Transverse colon (tissue), 4 donors: ENCODE results near the gene LRRC45. TPM values are rescaled to one million over a fixed set of nuclear protein-coding genes. Genes with fewer than 3 reads are reported as not detected.

Source experiments
- DNase-seq: peaks from one replicate; pipeline ENCODE4 v3.0.0-alpha.2; 2019
- H3K27ac ChIP-seq, 4 donors: fragments of 200-600 bp; sonication (generic); 2 replicates each; pipeline ENCODE4 v1.5.1; 2016 to 2018; ENCODE audit warnings: inconsistent platforms in 4 of 4
- H3K27me3 ChIP-seq: fragments of 200-600 bp; sonication (generic); 2 replicates; pipeline ENCODE4 v1.5.1; 2017; ENCODE audit warnings: inconsistent platforms
- H3K36me3 ChIP-seq, 4 donors: fragments of 200-600 bp; sonication (generic); 2 replicates each; pipeline ENCODE4 v1.5.1; 2017 to 2019; ENCODE audit warnings: inconsistent platforms in 4 of 4
- H3K4me1 ChIP-seq, 4 donors: fragments of 200-600 bp; sonication (generic); 2 replicates each; pipeline ENCODE4 v1.5.1; 2017 to 2020; ENCODE audit warnings: inconsistent platforms in 4 of 4
- H3K4me3 ChIP-seq, 4 donors: fragments of 200-600 bp; sonication (generic); 1 replicate in 1 of 4; 2 replicates in 3 of 4; pipeline versions ENCODE4 v1.5.1 to v1.6.1; 2017 to 2019; ENCODE audit warnings: inconsistent platforms in 4 of 4
- H3K9me3 ChIP-seq, 2 donors: fragments of 200-600 bp; sonication (generic); 2 replicates each; pipeline ENCODE4 v1.5.1; 2017 to 2019; ENCODE audit warnings: inconsistent platforms in 2 of 2
- EP300 ChIP-seq: sonication (generic); formaldehyde crosslinking; IDR thresholded peaks from one replicate; pipeline ENCODE4 v1.6.1; 2017; ENCODE audit warnings: antibody characterized with exemption, low read depth
- POLR2A ChIP-seq: fragments of 450-650 bp; IDR thresholded peaks from one replicate; pipeline ENCODE4 v1.6.1; 2016; ENCODE audit warnings: antibody characterized with exemption, mild to moderate bottlenecking, moderate library complexity
- POLR2AphosphoS5 ChIP-seq, 3 donors: sonication (generic); formaldehyde crosslinking; IDR thresholded peaks; one replicate each; pipeline ENCODE4 v1.6.1; 2016; ENCODE audit warnings: antibody characterized with exemption in 3 of 3
- WGBS, 2 donors: methylation state at CpG; one replicate each; pipeline ENCODE4 v1.1.5; 2018; ENCODE audit warnings: low coverage in 1 of 2; 5-methylcytosine and 5-hydroxymethylcytosine counted together
- in situ Hi-C, 4 donors: fragments of 200-750 bp; cut with MboI; loops; one replicate each; pipeline versions ENCODE4 v1.15.0 to v1.15.1; 2017; ENCODE audit warnings: low sequenced_read_pairs in 3 of 4, low pct_ligation_motif_present in 1 of 4, low pct_unique_long_range_greater_than_20kb in 1 of 4
- intact Hi-C: fragments of 100-400 bp; cut with DNase I; formaldehyde crosslinking; loops from one replicate; pipeline ENCODE4 v1.15.1; 2023; ENCODE audit warnings: low total_unique reads
- total RNA-seq, 4 donors: library from RNA; depleted of rRNA; stranded (reverse); fragments of >200 nt; gene quantifications; one replicate each; pipeline ENCODE4 v1.1.0, GENCODE V29; 2016
- TF ChIP-seq, protein P1 (sequence below), 5 experiments: fragments of 200-600 bp in 3 of 5; fragments of 450-650 bp in 2 of 5; sonication (generic) in 3 of 5; IDR thresholded peaks; 1 replicate in 2 of 5; 2 replicates in 3 of 5; pipeline ENCODE4 v1.5.1; 2016 to 2017; ENCODE audit warnings: antibody characterized with exemption in 5 of 5, inconsistent platforms in 3 of 5, mild to moderate bottlenecking in 2 of 5, moderate library complexity in 1 of 5

The LRRC45 gene
- total RNA-seq, 4 donors from 2014 or later = 12.7 to 40.6 (median 23.5) TPM

DNA sequence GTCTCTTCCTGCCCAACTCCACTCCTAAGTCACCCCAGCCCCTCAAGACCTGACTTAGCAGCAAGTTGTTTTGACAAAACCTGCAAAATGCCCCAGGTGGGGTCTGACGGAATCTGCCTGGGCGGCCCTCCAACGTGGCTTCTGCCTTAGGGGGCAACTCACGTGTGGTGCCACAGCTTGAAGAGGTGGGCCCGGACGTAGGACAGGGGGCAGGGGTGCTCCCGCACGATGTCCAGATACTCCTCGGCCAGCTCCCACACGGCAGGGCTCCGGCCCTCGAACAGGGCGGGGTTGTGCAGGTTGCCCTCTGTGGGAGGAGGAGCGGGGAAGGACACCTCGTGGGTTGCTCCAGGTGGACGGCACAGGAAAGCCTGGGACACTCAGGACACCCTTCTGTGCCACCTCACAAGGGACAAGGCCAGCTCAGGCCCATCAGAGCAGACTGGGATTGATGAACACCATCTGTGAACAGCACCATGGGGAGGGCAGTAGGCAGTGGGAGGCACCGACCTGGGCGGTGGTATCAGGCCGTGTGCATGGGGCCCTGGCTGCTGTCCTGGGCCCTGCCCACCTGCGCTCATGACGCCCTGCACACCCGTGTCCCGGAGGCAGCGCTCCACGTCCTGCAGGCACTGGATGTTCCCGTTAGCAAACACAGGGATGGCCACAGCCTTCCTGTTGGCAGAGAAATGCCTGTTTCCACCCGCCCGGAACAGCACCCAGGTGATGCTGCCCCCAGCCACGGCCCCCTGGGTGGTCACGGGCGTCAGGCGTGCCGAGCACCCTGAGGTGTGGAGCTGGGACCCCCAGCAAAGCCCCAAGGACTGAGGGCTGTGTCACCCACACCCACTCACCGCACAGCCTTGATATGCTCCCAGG lies 38.2 kb downstream of the LRRC45 start:
- peaks cover 10 to 24% (median 21%) of the 10 kb centered on the region in 4 donors for H3K4me1 ChIP-seq
- in situ Hi-C loops = no loop called here

DNA sequence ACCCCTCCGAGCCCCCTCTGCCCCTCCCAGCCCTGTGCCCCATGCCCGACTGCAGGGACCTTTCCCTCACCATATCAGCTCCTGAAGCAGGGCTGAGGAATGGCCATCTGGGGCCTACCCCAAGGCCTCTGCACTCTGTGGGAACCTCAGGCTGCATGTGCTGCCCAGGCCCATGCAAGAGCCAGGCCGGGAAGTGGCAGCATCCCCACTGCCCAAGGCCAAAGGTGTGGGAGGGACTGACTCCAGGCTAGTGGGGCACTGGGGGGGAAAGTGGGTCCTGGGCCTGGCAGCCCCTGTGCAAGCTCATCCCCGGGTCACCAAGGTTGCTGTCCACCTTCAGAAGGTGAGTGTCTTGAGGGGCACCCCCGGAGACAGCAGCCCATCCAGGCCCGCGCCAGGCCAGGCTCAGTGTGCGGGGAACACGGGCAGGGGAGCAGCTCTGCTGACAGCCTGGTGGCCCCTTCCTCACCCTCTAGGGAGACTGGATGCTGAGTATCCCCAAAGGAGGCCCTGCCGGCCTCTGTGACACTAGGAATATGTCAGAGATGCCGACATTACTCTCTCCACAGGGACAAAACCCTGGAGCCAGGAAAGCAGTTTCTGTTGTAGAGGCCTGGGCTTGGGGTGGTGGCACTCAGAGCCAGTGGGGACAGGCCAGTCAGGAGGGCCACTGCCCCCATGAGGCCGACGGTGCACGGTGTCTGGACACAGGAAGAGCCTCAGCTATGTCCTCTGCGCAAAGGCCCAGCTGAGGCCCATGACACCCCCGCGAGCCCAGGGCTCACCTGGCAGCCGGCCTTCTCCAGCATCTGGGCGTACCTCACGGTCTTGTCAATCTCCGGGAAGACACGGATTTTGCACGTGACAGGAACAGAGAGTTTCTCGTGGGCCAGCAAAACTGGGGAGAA lies 39.2 kb downstream of the LRRC45 start:
- H3K4me3 ChIP-seq = no peak overlapping the region
- TF ChIP-seq, protein P1, sequence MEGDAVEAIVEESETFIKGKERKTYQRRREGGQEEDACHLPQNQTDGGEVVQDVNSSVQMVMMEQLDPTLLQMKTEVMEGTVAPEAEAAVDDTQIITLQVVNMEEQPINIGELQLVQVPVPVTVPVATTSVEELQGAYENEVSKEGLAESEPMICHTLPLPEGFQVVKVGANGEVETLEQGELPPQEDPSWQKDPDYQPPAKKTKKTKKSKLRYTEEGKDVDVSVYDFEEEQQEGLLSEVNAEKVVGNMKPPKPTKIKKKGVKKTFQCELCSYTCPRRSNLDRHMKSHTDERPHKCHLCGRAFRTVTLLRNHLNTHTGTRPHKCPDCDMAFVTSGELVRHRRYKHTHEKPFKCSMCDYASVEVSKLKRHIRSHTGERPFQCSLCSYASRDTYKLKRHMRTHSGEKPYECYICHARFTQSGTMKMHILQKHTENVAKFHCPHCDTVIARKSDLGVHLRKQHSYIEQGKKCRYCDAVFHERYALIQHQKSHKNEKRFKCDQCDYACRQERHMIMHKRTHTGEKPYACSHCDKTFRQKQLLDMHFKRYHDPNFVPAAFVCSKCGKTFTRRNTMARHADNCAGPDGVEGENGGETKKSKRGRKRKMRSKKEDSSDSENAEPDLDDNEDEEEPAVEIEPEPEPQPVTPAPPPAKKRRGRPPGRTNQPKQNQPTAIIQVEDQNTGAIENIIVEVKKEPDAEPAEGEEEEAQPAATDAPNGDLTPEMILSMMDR (IDR thresholded peaks at IDR 0.05) = no peak
- TF ChIP-seq POLR2A (no peak), POLR2AphosphoS5 (IDR thresholded peaks at IDR 0.05) (no peak), EP300 (no peak)
- H3K27ac ChIP-seq = no peak overlapping the region
- H3K36me3 ChIP-seq = peaks cover 0 to 7% (median 2%) of the 10 kb centered on the region in 4 donors
- no peak for DNase-seq
- intact Hi-C loops (no loop called here), in situ Hi-C loops (no loop called here)
- no peaks in the 10 kb centered on the region for H3K27me3 ChIP-seq
- peaks cover 13 to 24% (median 23%) of the 10 kb centered on the region in 4 donors for H3K4me1 ChIP-seq
- no peaks in the 10 kb centered on the region for H3K9me3 ChIP-seq
- WGBS, 2 donors = 85% methylated on average over 18 of the region's 24 CpGs; no CpG with 5 or more reads in 1 of the 2 donors

More for the DNA sequence above, 38.2 kb downstream of the LRRC45 start:
- H3K36me3 ChIP-seq = peaks cover 0 to 7% (median 2%) of the 10 kb centered on the region in 4 donors
- H3K4me3 ChIP-seq = no peak overlapping the region
- 91% methylated on average over 19 of the region's 34 CpGs; no CpG with 5 or more reads in 1 of the 2 donors for WGBS, 2 donors
- intact Hi-C loops = no loop called here
- H3K9me3 ChIP-seq = no peaks in the 10 kb centered on the region
- H3K27ac ChIP-seq = no peak overlapping the region
- TF ChIP-seq EP300 (no peak), POLR2AphosphoS5 (IDR thresholded peaks at IDR 0.05) (no peak), POLR2A (no peak)
- TF ChIP-seq, protein P1 (IDR thresholded peaks at IDR 0.05) = no peak
- no peaks in the 10 kb centered on the region for H3K27me3 ChIP-seq
- no peak for DNase-seq

DNA sequence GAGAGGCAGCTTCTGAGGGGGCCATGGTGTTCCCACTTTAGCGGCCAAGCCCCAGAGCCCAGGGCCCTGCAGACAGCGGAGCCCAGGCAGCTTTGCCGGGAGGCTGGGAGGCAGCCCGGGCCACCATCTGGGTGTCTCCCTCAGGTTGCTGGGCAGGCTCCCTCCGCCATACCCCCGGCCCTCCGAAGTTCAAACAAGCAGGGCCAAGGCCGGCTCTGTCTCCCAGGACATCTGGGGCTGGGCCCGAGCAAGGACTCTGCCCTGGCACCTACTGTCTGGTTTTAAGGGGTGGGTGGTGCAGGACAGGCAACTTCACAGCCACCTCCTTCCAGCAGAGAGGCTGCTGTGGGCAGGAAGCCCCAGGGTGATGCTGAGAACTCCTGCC lies 39.9 kb downstream of the LRRC45 start:
- H3K4me3 ChIP-seq = no peak overlapping the region
- no peak for TF ChIP-seq POLR2A
- TF ChIP-seq, protein P1 (IDR thresholded peaks at IDR 0.05) = no peak
- TF ChIP-seq POLR2AphosphoS5 (IDR thresholded peaks at IDR 0.05) = no peak
- TF ChIP-seq EP300 = no peak
- WGBS, 2 donors = 97% methylated on average over 9 of the region's 9 CpGs; no CpG with 5 or more reads in 1 of the 2 donors
- intact Hi-C loops (no loop called here), in situ Hi-C loops (no loop called here)
- H3K36me3 ChIP-seq = peaks cover 0 to 5% (median 1%) of the 10 kb centered on the region in 4 donors
- H3K27ac ChIP-seq = no peak overlapping the region
- no peaks in the 10 kb centered on the region for H3K9me3 ChIP-seq
- DNase-seq = no peak
- H3K4me1 ChIP-seq = peaks cover 13 to 24% (median 23%) of the 10 kb centered on the region in 4 donors
- H3K27me3 ChIP-seq = no peaks in the 10 kb centered on the region
